Choroid plexus epithelial cell (primary cell): Measurements from ENCODE around the gene PSMA1.
"Not testable (repeated sequence)": the region's sequence is repeated elsewhere in the genome, so short reads cannot be mapped to it uniquely, and the experiment has no call there.

Source experiments
- DNase-seq: peaks from one replicate; pipeline ENCODE4 v3.0.0-alpha.2; 2010; ENCODE audit warnings: low read depth
- H3K4me3 ChIP-seq: 2 replicates; pipeline ENCODE4 v1.5.1; 2011; ENCODE audit warnings: low read depth, mild to moderate bottlenecking, control low read depth, low read length, moderate library complexity
- TF ChIP-seq, protein P1 (sequence below): conservative IDR thresholded peaks from 2 replicates; pipeline ENCODE4 v1.5.1; 2011; ENCODE audit warnings: low read depth, mild to moderate bottlenecking, control low read depth, inconsistent platforms, low read length, moderate library complexity

The PSMA1 gene

GRCh38 chr11:14542324-14542723, 22.1 kb upstream of the PSMA1 start:
- H3K4me3 ChIP-seq = no peak overlapping the region
- no peak for DNase-seq
- TF ChIP-seq, protein P1, sequence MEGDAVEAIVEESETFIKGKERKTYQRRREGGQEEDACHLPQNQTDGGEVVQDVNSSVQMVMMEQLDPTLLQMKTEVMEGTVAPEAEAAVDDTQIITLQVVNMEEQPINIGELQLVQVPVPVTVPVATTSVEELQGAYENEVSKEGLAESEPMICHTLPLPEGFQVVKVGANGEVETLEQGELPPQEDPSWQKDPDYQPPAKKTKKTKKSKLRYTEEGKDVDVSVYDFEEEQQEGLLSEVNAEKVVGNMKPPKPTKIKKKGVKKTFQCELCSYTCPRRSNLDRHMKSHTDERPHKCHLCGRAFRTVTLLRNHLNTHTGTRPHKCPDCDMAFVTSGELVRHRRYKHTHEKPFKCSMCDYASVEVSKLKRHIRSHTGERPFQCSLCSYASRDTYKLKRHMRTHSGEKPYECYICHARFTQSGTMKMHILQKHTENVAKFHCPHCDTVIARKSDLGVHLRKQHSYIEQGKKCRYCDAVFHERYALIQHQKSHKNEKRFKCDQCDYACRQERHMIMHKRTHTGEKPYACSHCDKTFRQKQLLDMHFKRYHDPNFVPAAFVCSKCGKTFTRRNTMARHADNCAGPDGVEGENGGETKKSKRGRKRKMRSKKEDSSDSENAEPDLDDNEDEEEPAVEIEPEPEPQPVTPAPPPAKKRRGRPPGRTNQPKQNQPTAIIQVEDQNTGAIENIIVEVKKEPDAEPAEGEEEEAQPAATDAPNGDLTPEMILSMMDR = no peak

GRCh38 chr11:14541192-14541947, 21.2 kb upstream of the PSMA1 start:
- no peak overlapping the region for H3K4me3 ChIP-seq
- DNase-seq = peak; percentile 8
- TF ChIP-seq, protein P1 = no peak

- no peak overlapping the region for H3K4me3 ChIP-seq
- TF ChIP-seq, protein P1 = no peak
- DNase-seq = no peak
Observed at GRCh38 chr11:14539982-14540421, 19.8 kb upstream of the PSMA1 start.

DNA sequence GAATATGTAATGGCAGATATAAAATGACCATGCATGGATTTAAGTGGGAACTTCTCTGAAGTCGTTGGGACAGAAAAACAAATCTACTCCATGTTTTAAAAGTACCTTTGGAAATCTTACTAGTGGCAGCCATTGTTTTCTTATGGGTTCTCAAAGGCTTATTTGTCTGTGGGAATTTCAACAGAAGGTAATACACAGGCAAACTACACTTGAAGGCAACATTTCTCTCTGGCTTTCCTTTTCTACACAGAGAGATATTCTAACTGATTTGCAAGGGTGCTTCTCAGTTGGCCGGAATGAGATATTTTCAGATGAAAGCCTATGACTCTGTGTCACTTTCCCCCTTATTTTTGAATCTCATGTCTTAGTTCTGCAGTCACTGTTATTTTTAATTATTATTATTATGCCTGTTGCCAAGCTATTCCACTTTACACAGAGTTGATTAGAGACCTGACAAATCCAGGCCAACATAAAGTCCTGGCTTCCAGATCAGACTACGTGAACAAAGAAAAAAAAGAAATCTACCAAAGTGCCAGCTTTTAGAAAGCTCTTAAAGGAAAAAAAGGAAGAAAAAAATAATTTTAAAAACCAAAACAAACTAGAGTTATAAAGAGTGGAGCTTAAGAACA, 18.9 kb upstream of the PSMA1 start:
- no peak overlapping the region for H3K4me3 ChIP-seq
- no peak for DNase-seq
- TF ChIP-seq, protein P1 = no peak

DNA sequence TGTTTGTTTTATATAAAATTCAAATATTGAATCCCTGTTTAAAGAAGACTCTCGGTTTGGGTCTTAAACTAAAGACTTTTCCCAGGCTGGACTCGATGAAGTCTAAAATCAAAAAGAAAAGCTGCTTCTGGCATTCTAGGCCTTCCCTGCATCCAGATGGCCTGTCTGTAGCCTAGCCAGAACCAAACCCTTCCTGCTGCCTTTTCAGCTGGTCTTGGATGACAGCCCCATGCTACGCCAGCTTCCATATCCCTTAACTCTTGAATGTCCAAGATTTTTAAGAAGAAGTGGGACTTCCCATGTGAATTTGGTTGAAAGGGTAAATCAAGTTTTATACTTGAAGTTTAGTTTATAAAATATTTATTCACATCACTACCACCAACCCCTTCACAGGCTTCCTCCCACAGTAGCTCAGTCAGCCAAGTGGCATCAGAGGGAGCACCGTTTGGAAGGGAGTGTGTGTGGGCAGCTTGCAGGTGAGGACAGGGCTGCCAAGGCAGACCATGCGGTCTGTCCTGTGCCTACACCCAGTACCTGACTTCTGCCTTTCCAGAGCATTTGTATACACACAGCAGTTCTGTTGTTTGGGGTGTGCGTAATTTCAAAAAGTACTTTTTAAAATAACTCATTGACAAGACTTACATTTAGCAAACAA, 18.2 kb upstream of the PSMA1 start:
- TF ChIP-seq, protein P1 = no peak
- no peak overlapping the region for H3K4me3 ChIP-seq
- no peak for DNase-seq

- peak; percentile 55 for DNase-seq
- TF ChIP-seq, protein P1 = peak; percentile 82
Observed at GRCh38 chr11:14537134-14537599, 17.0 kb upstream of the PSMA1 start.

GRCh38 chr11:14535166-14535565, 15.0 kb upstream of the PSMA1 start:
- not testable (repeated sequence) for H3K4me3 ChIP-seq, DNase-seq

More at GRCh38 chr11:14537134-14537599, 17.0 kb upstream of the PSMA1 start:
- no peak overlapping the region for H3K4me3 ChIP-seq
